AG04449 (cell line): ENCODE measurements around the gene LIMD2.

Source experiments
- CTCF ChIA-PET: fragments of 350-600 bp; formaldehyde crosslinking; extraction: SDS; loops from one replicate; lab custom pipeline; 2021; ENCODE audit warnings: antibody characterized with exemption; lab: Yijun Ruan, JAX
- POLR2A ChIA-PET: fragments of 400-600, 350-600 bp; formaldehyde crosslinking; extraction: SDS; loops from one replicate; lab custom pipeline; 2020; ENCODE audit warnings: antibody characterized with exemption, inconsistent platforms; lab: Yijun Ruan, JAX
- DNase-seq: peaks from one replicate; pipeline ENCODE4 v3.0.0-alpha.2; 2010; ENCODE audit warnings: low read depth, low spot score
- H3K4me3 ChIP-seq: 2 replicates; pipeline ENCODE4 v1.5.1; 2011; ENCODE audit warnings: low read depth, mild to moderate bottlenecking, control low read depth, low read length
- CTCF ChIP-seq: IDR thresholded peaks from one replicate; pipeline ENCODE4 v1.5.1; 2011; ENCODE audit warnings: mild to moderate bottlenecking, moderate library complexity, low read length, control low read depth, inconsistent platforms; ENCODE audit not compliant: insufficient read depth; ENCODE audit errors: missing control alignments

LIMD2 gene

GRCh38 chr17:63707151-63707550 lies 7.2 kb upstream of the LIMD2 start:
- CTCF ChIA-PET = interaction anchor here (2.5 kb wide), 1 partner anchor 9 kb away, joined by 8 read pairs; no protein-coding TSS in a partner anchor
- POLR2A ChIA-PET = no interaction called here
- DNase-seq = no peak
- H3K4me3 ChIP-seq = no peak overlapping the region
- no peak for TF ChIP-seq CTCF

DNA sequence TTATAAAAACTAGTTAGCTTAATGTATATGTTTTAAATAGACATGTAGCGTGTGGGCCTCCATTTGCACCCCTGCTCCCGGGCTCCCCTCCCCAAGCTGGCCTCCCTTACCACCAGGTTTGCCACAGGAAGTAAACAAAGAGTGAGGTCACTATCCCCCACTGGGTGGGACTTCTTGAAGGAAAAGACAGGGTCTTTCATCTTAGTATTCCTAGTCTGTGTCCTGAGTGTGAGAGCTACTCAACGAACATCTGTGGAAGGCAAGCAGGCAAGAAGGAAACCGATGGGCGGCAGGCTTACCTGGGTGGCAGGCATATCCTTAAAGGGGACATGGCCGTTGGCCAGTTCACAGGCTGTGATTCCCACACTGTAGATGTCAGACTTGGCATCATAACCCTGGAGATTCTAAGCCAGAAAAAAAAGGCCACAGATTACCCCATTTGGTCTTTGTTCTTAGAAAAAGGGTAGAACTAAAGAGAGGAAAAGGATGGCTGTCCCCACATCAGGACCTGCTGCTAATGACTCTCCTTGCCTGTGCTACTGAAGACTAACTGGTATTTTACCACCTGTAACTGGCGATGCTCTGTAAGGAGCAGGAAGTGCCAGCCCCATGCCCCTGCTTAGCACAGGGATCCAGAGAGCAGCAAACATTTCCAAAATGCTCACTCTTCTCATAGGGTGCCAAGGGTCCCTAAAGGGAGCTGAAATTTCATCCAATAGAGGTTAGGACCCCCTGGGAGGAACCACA lies 6.6 kb upstream of the LIMD2 start:
- no peak for TF ChIP-seq CTCF
- no peak overlapping the region for H3K4me3 ChIP-seq
- DNase-seq = no peak
- POLR2A ChIA-PET = no interaction called here
- CTCF ChIA-PET = interaction anchor here (2.5 kb wide), 1 partner anchor 8 kb away, joined by 8 read pairs; no protein-coding TSS in a partner anchor

GRCh38 chr17:63705657-63706056 lies 5.7 kb upstream of the LIMD2 start:
- DNase-seq = no peak
- ChIA-PET POLR2A (no interaction called here), CTCF (no interaction called here)
- no peak for TF ChIP-seq CTCF
- H3K4me3 ChIP-seq = no peak overlapping the region

DNA sequence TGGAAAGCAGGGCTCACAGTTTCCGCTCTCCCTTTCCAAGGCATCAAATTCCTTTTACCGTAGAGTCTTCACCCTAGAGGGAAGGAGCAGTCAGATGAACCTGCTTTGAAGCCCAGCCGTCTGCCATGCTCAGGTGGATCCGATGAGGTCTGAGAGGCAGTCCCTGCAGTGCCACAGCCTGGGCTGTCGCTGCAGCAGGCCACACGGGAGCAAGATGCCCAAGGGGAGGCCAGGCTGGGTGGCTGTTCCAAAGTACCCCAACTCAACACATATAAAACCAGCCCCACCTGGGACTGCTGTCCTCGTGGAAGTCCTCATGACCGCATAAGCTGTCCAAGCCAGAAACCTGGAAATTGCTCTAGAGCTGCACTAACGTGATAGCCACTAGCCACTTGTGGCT lies 4.9 kb upstream of the LIMD2 start:
- CTCF ChIA-PET = interaction anchor here (1.1 kb wide), 1 partner anchor 9 kb away, joined by 3 read pairs; no protein-coding TSS in a partner anchor
- no peak overlapping the region for H3K4me3 ChIP-seq
- POLR2A ChIA-PET = no interaction called here
- TF ChIP-seq CTCF = no peak
- DNase-seq = no peak

DNA sequence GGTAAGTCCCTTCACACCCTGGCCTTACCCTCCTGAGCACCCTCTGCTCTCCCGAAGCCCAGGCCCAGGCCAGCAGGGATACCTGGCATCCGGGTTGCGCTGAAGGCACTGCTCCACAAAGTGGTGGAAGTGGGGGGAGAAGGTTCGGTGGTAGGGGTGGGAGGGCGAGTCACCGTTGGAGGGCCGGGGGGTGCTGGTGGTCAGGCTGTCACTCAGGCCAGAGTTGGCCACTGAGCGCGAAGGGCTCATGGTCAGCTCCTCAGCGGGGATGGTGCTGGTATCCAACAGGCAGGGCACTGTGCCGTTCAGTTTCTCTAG lies 4.3 kb upstream of the LIMD2 start:
- no peak for DNase-seq
- no peak overlapping the region for H3K4me3 ChIP-seq
- ChIA-PET CTCF (interaction anchor here (1.1 kb wide), 1 partner anchor 9 kb away, joined by 3 read pairs; no protein-coding TSS in a partner anchor), POLR2A (no interaction called here)
- no peak for TF ChIP-seq CTCF

GRCh38 chr17:63703556-63704258 lies 3.8 kb upstream of the LIMD2 start:
- DNase-seq = no peak
- POLR2A ChIA-PET = no interaction called here
- CTCF ChIA-PET = interaction anchor here (1.0 to 1.1 kb wide), 3 partner anchors 8 to 225 kb away, joined by 3 to 4 read pairs (median 3); no protein-coding TSS in a partner anchor
- no peak for TF ChIP-seq CTCF
- no peak overlapping the region for H3K4me3 ChIP-seq
